Suprapubic skin (tissue), 3 donors: ENCODE data around the gene EOMES.

Experiments used
- CTCF ChIP-seq, 2 donors: fragments of 200-600 bp in 1 of 2; fragments of 450-650 bp in 1 of 2; sonication (generic) in 1 of 2; IDR thresholded peaks; one replicate each; pipeline ENCODE4 v1.5.1; 2016 to 2019; ENCODE audit warnings: antibody characterized with exemption in 2 of 2, mild to moderate bottlenecking in 1 of 2, moderate library complexity in 1 of 2
- EP300 ChIP-seq: sonication (generic); formaldehyde crosslinking; IDR thresholded peaks from one replicate; pipeline ENCODE4 v1.6.1; 2017; ENCODE audit warnings: antibody characterized with exemption

GRCh38 chr3:27670619-27671018 is 51.5 kb downstream of the EOMES start:
- TF ChIP-seq EP300 = no peak
- TF ChIP-seq CTCF (IDR thresholded peaks at IDR 0.05) = no peak
